Measurements from ENCODE around the gene SMG9.

GRCh38 chr19:43731846-43732245 lies 22.9 kb downstream of the SMG9 start:
- TF ChIP-seq EZH2phosphoT487 (IDR thresholded peaks at IDR 0.05; ENCODE audit: low read length) (no peak), CTCF (IDR thresholded peaks at IDR 0.05; ENCODE audit: low read length) (no peak), EZH2 (optimal IDR thresholded peaks at IDR 0.05; ENCODE audit: low read depth, low read length) (no peak)

Data from MM.1S (cell line).